ENCODE measurements around the gene SSR4.
A peak's percentile ranks its signal among the peaks of the same experiment; 100 is the strongest.

SSR4 gene

GRCh38 chrX:153762626-153763173 lies 31.8 kb upstream of the SSR4 start:
- no peak for DNase-seq (ENCODE audit: low spot score)
- TF ChIP-seq, protein P1, sequence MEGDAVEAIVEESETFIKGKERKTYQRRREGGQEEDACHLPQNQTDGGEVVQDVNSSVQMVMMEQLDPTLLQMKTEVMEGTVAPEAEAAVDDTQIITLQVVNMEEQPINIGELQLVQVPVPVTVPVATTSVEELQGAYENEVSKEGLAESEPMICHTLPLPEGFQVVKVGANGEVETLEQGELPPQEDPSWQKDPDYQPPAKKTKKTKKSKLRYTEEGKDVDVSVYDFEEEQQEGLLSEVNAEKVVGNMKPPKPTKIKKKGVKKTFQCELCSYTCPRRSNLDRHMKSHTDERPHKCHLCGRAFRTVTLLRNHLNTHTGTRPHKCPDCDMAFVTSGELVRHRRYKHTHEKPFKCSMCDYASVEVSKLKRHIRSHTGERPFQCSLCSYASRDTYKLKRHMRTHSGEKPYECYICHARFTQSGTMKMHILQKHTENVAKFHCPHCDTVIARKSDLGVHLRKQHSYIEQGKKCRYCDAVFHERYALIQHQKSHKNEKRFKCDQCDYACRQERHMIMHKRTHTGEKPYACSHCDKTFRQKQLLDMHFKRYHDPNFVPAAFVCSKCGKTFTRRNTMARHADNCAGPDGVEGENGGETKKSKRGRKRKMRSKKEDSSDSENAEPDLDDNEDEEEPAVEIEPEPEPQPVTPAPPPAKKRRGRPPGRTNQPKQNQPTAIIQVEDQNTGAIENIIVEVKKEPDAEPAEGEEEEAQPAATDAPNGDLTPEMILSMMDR (IDR thresholded peaks at IDR 0.05; ENCODE audit: extremely low read depth, missing control alignments) = no peak

DNA sequence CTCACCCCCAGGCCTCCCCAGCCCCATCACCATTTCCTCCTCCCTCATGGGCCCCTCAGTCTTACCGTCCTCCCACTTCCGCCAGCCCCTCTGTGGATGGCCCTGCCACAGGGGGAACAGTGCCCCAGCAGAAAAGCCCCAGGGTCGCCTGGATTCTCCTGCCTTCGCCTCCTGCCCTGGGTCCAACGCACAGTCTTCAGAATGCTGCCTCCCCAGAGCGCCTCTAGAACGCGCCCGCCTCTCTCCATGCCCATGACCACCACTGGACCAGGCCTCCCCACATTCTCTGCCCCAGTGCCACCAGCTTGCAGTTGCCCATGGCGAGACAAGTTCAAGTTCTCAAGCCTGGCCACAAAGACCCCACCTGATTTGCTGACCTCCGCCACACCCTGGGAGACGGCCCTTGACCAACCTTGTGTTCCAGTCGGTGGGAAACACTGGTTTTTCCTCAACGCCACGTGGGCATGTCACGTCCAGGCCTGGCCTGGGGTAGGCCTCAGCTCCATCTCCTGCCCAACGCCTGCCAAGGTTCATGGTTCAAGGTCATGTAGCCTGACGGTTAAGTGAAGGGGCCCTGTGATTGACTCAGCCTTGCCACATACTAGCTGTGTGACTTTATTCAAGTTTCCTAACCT lies 31.1 kb upstream of the SSR4 start:
- TF ChIP-seq, protein P1 (IDR thresholded peaks at IDR 0.05; ENCODE audit: extremely low read depth, missing control alignments) = no peak

GRCh38 chrX:153763989-153764755 lies 30.3 kb upstream of the SSR4 start, which contains the start of gene PLXNB3:
PLXNB3 (plus strand) TSS chrX:153764249; CDS start chrX:153765536, 1,287 bp downstream.
- DNase-seq (ENCODE audit: low spot score) = peak; percentile 76
- TF ChIP-seq, protein P1 (IDR thresholded peaks at IDR 0.05; ENCODE audit: extremely low read depth, missing control alignments) = peak; percentile 73

More for the DNA sequence above, 31.1 kb upstream of the SSR4 start:
- DNase-seq (ENCODE audit: low spot score) = no peak

GRCh38 chrX:153764786-153765137 lies 29.7 kb upstream of the SSR4 start:
- TF ChIP-seq, protein P1 (IDR thresholded peaks at IDR 0.05; ENCODE audit: extremely low read depth, missing control alignments) = no peak
- no peak for DNase-seq (ENCODE audit: low spot score)

GRCh38 chrX:153765138-153766079 lies 29.1 kb upstream of the SSR4 start:
- no peak for DNase-seq (ENCODE audit: low spot score)
- TF ChIP-seq, protein P1 (IDR thresholded peaks at IDR 0.05; ENCODE audit: extremely low read depth, missing control alignments) = no peak

DNA sequence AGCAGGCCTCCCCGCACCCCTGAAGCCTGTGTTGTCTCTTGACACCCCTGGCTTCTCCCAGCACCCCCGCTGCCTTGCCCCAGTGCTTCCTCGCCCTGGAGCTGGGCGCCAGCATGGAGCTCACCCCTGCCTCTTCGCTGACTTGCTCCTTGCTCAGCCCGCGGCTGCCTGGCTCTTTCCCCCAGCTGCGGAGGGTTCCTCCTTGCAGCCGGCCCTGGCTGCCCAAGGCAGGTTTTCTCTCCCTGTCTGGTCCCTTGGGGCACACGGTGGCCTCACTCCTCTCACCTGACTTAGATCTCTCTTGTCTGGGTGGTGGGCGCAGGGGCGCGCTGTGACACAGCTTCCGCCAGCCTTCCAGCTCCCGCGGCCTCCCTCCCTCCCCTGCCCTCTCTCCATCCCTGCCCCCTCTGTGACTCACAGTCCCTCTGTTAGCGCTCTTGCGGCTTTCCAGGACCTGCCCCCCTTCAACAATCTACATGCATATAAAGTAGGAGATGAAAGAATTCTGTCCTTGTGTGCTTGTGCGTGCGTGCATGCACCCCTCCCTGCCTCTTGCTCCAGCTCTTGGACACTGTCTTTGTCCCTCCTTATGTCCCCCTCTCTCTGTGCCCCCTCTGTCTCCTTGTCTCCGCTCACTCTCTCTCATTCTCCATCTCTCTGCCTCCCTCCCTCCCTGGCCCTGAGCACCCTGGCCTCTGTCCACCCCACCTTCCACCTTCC lies 28.2 kb upstream of the SSR4 start:
- no peak for DNase-seq (ENCODE audit: low spot score)
- TF ChIP-seq, protein P1 (IDR thresholded peaks at IDR 0.05; ENCODE audit: extremely low read depth, missing control alignments) = no peak
